ENCODE measurements around the gene ZFAND6.

DNA sequence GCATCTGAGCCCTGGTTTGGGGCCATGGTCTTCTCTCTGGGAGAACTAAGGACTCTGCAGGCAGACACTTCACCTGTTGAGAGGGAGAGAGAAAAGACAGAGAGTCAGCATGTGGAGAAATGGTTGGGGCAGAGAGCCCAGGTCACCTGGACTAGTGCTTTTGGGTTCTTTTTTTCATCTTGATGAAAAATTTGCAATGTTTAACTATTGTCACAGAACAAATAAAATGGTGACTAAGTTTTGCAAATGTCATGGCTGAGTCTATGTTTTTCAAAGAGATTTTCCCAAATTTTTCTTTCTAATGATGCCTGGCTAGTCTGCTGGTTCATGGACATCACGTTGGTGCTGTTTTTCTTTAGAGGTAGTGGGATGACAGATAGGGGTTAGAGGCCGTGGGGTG lies 111.1 kb downstream of the ZFAND6 start:
- TF ChIP-seq CTCF (IDR thresholded peaks at IDR 0.05; ENCODE audit: low read depth, low read length, poor library complexity, severe bottlenecking) (no peak), EZH2phosphoT487 (IDR thresholded peaks at IDR 0.05; ENCODE audit: borderline replicate concordance, low read length) (no peak)
